Breast epithelium (tissue), 3 donors: ENCODE data around the gene GABRP.

Source experiments
- POLR2A ChIP-seq: fragments of 450-650 bp; IDR thresholded peaks from one replicate; pipeline ENCODE4 v1.6.1; 2016; ENCODE audit warnings: antibody characterized with exemption, mild to moderate bottlenecking, moderate library complexity
- TF ChIP-seq, protein P1 (sequence below), 3 donors: fragments of 450-650 bp; IDR thresholded peaks; one replicate each; pipeline ENCODE4 v1.5.1; 2016 to 2017; ENCODE audit warnings: antibody characterized with exemption in 3 of 3, mild to moderate bottlenecking in 3 of 3, moderate library complexity in 3 of 3

- TF ChIP-seq, protein P1, sequence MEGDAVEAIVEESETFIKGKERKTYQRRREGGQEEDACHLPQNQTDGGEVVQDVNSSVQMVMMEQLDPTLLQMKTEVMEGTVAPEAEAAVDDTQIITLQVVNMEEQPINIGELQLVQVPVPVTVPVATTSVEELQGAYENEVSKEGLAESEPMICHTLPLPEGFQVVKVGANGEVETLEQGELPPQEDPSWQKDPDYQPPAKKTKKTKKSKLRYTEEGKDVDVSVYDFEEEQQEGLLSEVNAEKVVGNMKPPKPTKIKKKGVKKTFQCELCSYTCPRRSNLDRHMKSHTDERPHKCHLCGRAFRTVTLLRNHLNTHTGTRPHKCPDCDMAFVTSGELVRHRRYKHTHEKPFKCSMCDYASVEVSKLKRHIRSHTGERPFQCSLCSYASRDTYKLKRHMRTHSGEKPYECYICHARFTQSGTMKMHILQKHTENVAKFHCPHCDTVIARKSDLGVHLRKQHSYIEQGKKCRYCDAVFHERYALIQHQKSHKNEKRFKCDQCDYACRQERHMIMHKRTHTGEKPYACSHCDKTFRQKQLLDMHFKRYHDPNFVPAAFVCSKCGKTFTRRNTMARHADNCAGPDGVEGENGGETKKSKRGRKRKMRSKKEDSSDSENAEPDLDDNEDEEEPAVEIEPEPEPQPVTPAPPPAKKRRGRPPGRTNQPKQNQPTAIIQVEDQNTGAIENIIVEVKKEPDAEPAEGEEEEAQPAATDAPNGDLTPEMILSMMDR (IDR thresholded peaks at IDR 0.05), result no peak
- TF ChIP-seq POLR2A, result no peak
Observed at GRCh38 chr5:170861917-170862766, 78.6 kb downstream of the GABRP start, which contains the start of gene RANBP17.
